Diencephalon (tissue), 1 donor: Measurements from ENCODE around the gene ADD1. TPM values are rescaled to one million over a fixed set of nuclear protein-coding genes. Genes with fewer than 3 reads are reported as not detected.

Experiments
- total RNA-seq: library from RNA; depleted of rRNA; stranded (reverse); fragments of >200 nt; gene quantifications from one replicate; pipeline ENCODE4 v1.2.3, GENCODE V29; 2014

ADD1 gene
- total RNA-seq = 189 TPM

GRCh38 chr4:2843263-2843940 is at the start of gene ADD1:
ADD1 (plus strand) TSS chr4:2843844; CDS start chr4:2875916, 32,072 bp downstream.

GRCh38 chr4:2963175-2963965 is 119.7 kb downstream of the ADD1 start, which contains the start of the genes GRK4 and NOP14:
GRK4 (plus strand) TSS chr4:2963571; CDS start chr4:2964071, 500 bp downstream.
NOP14 (minus strand) TSS chr4:2963406; CDS start chr4:2963319, 87 bp downstream.

Other genes with a start within 250 kb of the ADD1 start
- gene TNIP2, start 87.5 kb upstream of the ADD1 start, total RNA-seq = 11.5 TPM
- 25.4 TPM for gene SH3BP2, start 50.8 kb upstream of the ADD1 start, total RNA-seq
- 9.2 TPM for gene NOP14, start 119.6 kb downstream of the ADD1 start, total RNA-seq
- gene GRK4, start 119.7 kb downstream of the ADD1 start, total RNA-seq = 56.1 TPM
- not detected for gene HTT-AS, start 230.7 kb downstream of the ADD1 start, total RNA-seq
- 96.7 TPM for gene HTT, start 230.8 kb downstream of the ADD1 start, total RNA-seq